AG09309 (cell line): Measurements from ENCODE around the gene CCDC187.

ENCODE experiments used
- DNase-seq: peaks from one replicate; pipeline ENCODE4 v3.0.0-alpha.2; 2010; ENCODE audit warnings: low read depth
- H3K4me3 ChIP-seq: 2 replicates; pipeline ENCODE4 v1.5.1; 2011; ENCODE audit warnings: mild to moderate bottlenecking, low read depth, low read length, moderate library complexity; ENCODE audit not compliant: control insufficient read depth
- CTCF ChIP-seq: IDR thresholded peaks from 2 replicates; pipeline ENCODE4 v1.5.1; 2011; ENCODE audit warnings: mild to moderate bottlenecking, low read depth, low read length, inconsistent platforms; ENCODE audit not compliant: insufficient read depth, control insufficient read depth; ENCODE audit errors: missing control alignments

The CCDC187 gene

GRCh38 chr9:136316896-136317676, 13.2 kb upstream of the CCDC187 start:
- DNase-seq, result no peak
- H3K4me3 ChIP-seq, result no peak overlapping the region
- TF ChIP-seq CTCF, result no peak

- H3K4me3 ChIP-seq, result no peak overlapping the region
- TF ChIP-seq CTCF, result no peak
- DNase-seq, result no peak
Measured at GRCh38 chr9:136316271-136316751, 12.4 kb upstream of the CCDC187 start.

GRCh38 chr9:136314944-136315343, 11.1 kb upstream of the CCDC187 start:
- TF ChIP-seq CTCF, result no peak
- no peak overlapping the region for H3K4me3 ChIP-seq
- DNase-seq, result no peak

- H3K4me3 ChIP-seq, result no peak overlapping the region
- no peak for DNase-seq
- TF ChIP-seq CTCF, result no peak
Measured at GRCh38 chr9:136314056-136314416, 10.1 kb upstream of the CCDC187 start.

GRCh38 chr9:136313111-136314055, 9.5 kb upstream of the CCDC187 start:
- DNase-seq, result no peak
- no peak for TF ChIP-seq CTCF
- no peak overlapping the region for H3K4me3 ChIP-seq

- DNase-seq, result no peak
- H3K4me3 ChIP-seq, result no peak overlapping the region
Measured at GRCh38 chr9:136312436-136312835, 8.5 kb upstream of the CCDC187 start.

More at GRCh38 chr9:136312436-136312835, 8.5 kb upstream of the CCDC187 start:
- peak; percentile 88 for TF ChIP-seq CTCF
